ENCODE measurements around the gene SH3PXD2B.
"Not testable (repeated sequence)": the region's sequence is repeated elsewhere in the genome, so short reads cannot be mapped to it uniquely, and the experiment has no call there.

The SH3PXD2B gene

DNA sequence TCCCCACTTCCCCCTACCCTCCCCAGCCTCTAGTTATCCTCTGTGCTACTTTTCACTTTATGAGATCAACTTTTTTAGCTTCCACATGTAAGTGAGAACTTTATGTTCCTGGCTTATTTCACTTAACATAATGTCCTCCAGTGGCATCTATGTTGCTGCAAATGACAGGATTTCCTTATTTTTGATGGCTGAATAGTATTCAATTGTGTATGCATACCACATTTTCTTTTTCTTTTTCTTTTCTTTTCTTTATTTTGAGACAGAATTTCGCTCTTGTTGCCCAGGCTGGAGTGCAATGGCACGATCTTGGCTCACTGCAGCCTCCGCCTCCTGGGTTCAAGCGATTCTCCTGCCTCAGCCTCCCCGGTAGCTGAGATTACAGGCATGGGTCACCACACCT, 44.8 kb downstream of the SH3PXD2B start:
- peaks cover 23% of the 10 kb centered on the region for H3K79me2 ChIP-seq (ENCODE audit: control insufficient read depth, insufficient read depth, low read length, unreplicated experiment)
- H3K27ac ChIP-seq (ENCODE audit: low read depth, low read length): peak overlapping the region; percentile 96; the same call in 1 of the 2 replicates
- H3K4me3 ChIP-seq (ENCODE audit: low read depth, low read length); H3K27me3 ChIP-seq (ENCODE audit: insufficient read depth, low read length); H2AFZ ChIP-seq (ENCODE audit: low read length, unreplicated experiment): not testable (repeated sequence)
- peaks cover 17% of the 10 kb centered on the region for H3K36me3 ChIP-seq (ENCODE audit: insufficient read depth, low read length)
- peaks cover 62% of the 10 kb centered on the region for H3K4me1 ChIP-seq (ENCODE audit: control insufficient read depth, insufficient read depth, low read length, unreplicated experiment)

DNA sequence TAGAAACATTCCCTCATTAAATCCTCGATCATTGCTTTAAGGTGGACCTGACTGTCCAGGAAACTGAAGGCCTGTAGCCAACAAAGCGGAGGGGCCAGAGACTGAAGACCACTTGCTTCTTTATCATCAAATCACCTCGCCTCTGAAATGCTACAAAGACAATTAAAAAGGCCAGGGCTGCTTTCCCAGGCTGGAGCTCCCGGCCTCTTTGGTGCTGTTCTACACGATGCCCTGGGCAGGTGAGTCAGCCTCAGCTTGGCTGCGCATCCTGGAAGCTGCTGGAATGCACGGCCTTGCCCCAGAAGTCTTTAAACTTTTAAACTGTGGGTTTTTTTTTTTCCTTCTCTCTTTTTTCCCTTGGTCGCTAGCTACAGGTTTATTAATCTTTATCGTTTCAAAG, 46.5 kb downstream of the SH3PXD2B start:
- Histone ChIP-seq H3K27me3 (ENCODE audit: insufficient read depth, low read length) (no peaks in the 10 kb centered on the region), H3K4me1 (ENCODE audit: control insufficient read depth, insufficient read depth, low read length, unreplicated experiment) (peaks cover 57% of the 10 kb centered on the region), H3K79me2 (ENCODE audit: control insufficient read depth, insufficient read depth, low read length, unreplicated experiment) (peaks cover 19% of the 10 kb centered on the region), H3K27ac (ENCODE audit: low read depth, low read length) (peak overlapping the region; percentile 74), H3K36me3 (ENCODE audit: insufficient read depth, low read length) (peaks cover 25% of the 10 kb centered on the region), H3K4me3 (ENCODE audit: low read depth, low read length) (no peak overlapping the region), H2AFZ (ENCODE audit: low read length, unreplicated experiment) (no peak overlapping the region)

DNA sequence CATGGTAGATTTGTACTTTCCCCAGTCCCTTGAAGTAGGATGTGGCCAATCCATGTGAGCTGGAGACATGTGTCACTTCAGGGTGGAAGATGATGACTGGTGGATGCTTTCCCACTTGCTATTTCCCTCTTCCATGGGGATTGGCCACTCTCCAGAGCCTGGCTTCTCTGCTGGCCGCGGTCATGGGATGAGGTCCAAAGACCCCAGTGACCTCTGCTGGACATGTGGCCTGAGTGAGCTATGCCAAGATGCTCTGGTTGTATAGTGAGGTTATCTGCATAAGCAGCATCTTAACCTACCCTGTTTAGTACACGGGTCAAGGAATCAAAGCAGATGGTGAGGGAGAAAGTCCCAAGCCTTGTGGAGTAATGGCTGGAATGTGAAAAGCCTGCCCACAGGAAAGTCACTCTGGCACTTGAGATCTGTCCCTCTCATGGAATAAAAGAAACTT, 47.1 kb downstream of the SH3PXD2B start:
- H3K27me3 ChIP-seq (ENCODE audit: insufficient read depth, low read length): no peaks in the 10 kb centered on the region
- peaks cover 28% of the 10 kb centered on the region for H3K36me3 ChIP-seq (ENCODE audit: insufficient read depth, low read length)
- peak overlapping the region; percentile 74 for H3K27ac ChIP-seq (ENCODE audit: low read depth, low read length)

DNA sequence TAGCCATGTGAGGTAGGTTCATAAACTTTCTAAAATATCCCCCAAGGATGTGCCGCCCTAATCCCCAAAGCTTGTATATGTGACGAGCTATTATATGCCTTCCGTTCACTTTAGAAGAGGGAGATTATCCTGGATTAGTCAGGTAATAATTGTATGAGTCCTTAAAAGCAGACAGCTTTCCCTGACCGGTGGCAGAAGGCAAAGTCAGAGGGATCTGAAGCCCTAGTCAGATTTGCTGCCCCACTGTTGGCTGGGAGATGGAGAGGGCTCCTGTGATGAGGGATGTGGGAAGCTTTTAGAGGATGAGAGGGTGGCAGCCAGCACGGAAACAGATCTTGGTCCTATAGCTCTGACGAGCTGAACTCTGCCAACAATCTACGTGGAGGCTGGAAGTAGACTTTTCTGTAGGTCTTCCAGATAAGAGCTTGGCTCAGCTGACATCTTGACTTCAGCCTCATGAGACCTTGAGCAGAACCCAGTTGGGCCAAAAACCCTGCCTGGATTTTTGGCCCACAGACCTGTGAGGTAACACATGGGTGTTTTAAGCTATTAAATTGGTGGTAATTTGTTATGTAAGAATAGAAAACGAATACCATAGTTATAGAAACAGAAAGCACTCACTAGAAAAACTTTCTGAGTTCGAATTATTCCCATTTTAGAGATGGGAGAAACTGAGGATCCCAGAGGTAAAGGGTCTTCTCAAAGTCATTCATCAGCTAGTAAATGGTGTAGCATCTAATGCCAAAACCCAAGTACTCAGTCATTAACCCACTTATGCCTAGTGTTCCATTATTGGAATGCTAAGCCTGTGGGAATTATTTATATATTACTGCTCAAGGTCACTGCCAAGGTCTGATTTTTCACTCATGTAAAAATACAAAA, 48.9 kb downstream of the SH3PXD2B start:
- H2AFZ ChIP-seq (ENCODE audit: low read length, unreplicated experiment): no peak overlapping the region
- H3K79me2 ChIP-seq (ENCODE audit: control insufficient read depth, insufficient read depth, low read length, unreplicated experiment): peaks cover 14% of the 10 kb centered on the region
- no peaks in the 10 kb centered on the region for H3K27me3 ChIP-seq (ENCODE audit: insufficient read depth, low read length)
- peaks cover 40% of the 10 kb centered on the region for H3K4me1 ChIP-seq (ENCODE audit: control insufficient read depth, insufficient read depth, low read length, unreplicated experiment)
- H3K4me3 ChIP-seq (ENCODE audit: low read depth, low read length): no peak overlapping the region
- H3K36me3 ChIP-seq (ENCODE audit: insufficient read depth, low read length): peaks cover 28% of the 10 kb centered on the region
- no peak overlapping the region for H3K27ac ChIP-seq (ENCODE audit: low read depth, low read length)

More for the DNA sequence above, 47.1 kb downstream of the SH3PXD2B start:
- no peak overlapping the region for H2AFZ ChIP-seq (ENCODE audit: low read length, unreplicated experiment)
- H3K79me2 ChIP-seq (ENCODE audit: control insufficient read depth, insufficient read depth, low read length, unreplicated experiment): peaks cover 16% of the 10 kb centered on the region
- no peak overlapping the region for H3K4me3 ChIP-seq (ENCODE audit: low read depth, low read length)
- peaks cover 54% of the 10 kb centered on the region for H3K4me1 ChIP-seq (ENCODE audit: control insufficient read depth, insufficient read depth, low read length, unreplicated experiment)

DNA sequence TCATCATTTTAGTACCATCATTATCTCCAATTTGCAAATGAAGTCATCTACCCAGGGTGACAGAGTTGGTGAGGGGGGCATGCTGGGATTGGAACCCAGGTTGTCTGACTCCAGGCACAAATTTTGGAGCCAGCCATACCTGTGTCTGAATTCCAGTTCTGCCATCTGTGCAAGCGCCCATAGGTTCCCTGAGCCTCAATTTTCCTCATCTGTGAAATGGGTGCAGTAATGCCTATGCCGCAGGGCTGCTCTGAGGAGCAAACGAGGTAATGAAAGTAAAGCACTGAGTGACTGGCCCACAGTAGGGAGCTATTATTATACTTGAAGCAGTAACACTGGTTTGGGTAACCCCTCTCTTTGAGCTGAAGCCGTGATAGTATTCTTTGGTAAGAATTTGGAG, 49.6 kb downstream of the SH3PXD2B start:
- Histone ChIP-seq H3K36me3 (ENCODE audit: insufficient read depth, low read length) (peaks cover 28% of the 10 kb centered on the region), H3K27ac (ENCODE audit: low read depth, low read length) (no peak overlapping the region)

DNA sequence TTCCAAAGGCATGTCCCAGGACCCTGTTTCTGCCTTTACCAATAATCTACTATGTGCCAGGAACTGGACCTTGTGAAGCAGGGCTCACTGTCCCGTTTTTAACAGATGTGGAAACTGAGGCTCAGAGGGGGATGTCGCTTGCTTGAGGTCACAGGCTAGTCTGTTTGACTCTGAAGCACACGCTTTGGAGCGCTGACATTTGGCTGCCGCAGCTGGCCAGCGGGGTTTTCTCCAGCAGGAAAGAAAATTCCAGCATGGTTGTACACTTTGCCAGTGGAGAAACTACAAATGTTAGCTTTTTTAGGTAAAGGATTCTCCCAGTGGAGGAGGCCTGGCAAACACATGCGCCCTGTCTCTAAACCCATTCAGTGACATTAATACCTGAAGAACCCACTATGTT, 50.5 kb downstream of the SH3PXD2B start:
- no peak overlapping the region for H3K4me3 ChIP-seq (ENCODE audit: low read depth, low read length)
- H3K27me3 ChIP-seq (ENCODE audit: insufficient read depth, low read length): no peaks in the 10 kb centered on the region
- H3K27ac ChIP-seq (ENCODE audit: low read depth, low read length): peak overlapping the region; percentile 70
- H3K36me3 ChIP-seq (ENCODE audit: insufficient read depth, low read length): peaks cover 30% of the 10 kb centered on the region
- H2AFZ ChIP-seq (ENCODE audit: low read length, unreplicated experiment): no peak overlapping the region
- H3K79me2 ChIP-seq (ENCODE audit: control insufficient read depth, insufficient read depth, low read length, unreplicated experiment): peaks cover 14% of the 10 kb centered on the region
- H3K4me1 ChIP-seq (ENCODE audit: control insufficient read depth, insufficient read depth, low read length, unreplicated experiment): peaks cover 42% of the 10 kb centered on the region

More for the DNA sequence above, 49.6 kb downstream of the SH3PXD2B start:
- no peak overlapping the region for H2AFZ ChIP-seq (ENCODE audit: low read length, unreplicated experiment)
- no peaks in the 10 kb centered on the region for H3K27me3 ChIP-seq (ENCODE audit: insufficient read depth, low read length)
- H3K79me2 ChIP-seq (ENCODE audit: control insufficient read depth, insufficient read depth, low read length, unreplicated experiment): peaks cover 14% of the 10 kb centered on the region
- peaks cover 41% of the 10 kb centered on the region for H3K4me1 ChIP-seq (ENCODE audit: control insufficient read depth, insufficient read depth, low read length, unreplicated experiment)
- no peak overlapping the region for H3K4me3 ChIP-seq (ENCODE audit: low read depth, low read length)

DNA sequence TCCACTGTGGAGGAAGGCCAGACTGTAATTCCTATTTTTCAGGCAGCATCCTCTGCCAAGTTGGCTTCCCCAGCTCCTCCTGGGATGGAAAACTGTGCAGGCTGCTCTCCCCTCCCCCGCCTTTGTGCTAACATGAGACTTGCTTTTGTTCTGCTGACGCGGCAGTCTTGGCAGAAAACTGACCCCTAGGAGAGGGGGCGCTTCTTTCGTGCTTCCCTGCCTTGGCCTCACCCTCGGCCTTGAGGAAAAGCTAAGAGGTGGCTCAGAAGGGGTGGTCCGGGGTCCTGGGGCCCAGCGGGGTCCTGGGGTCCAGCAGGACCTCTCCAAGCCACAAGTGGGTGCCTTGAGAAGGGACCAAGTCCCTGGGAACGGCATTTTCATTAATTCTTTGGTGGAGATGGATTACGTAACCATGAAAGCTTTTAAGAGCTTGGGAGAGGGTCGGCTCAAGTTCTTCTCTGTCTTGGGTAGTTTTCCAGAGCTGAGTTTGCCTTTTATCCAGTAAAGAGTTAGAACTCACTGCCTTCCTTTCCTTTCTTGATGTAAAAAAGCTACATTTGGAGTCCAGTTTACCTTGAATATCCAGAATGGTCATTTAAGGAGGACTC, 51.0 kb downstream of the SH3PXD2B start:
- H3K27me3 ChIP-seq (ENCODE audit: insufficient read depth, low read length): no peaks in the 10 kb centered on the region
- H3K4me3 ChIP-seq (ENCODE audit: low read depth, low read length): no peak overlapping the region
- peaks cover 32% of the 10 kb centered on the region for H3K36me3 ChIP-seq (ENCODE audit: insufficient read depth, low read length)
- peak overlapping the region; percentile 70 for H3K27ac ChIP-seq (ENCODE audit: low read depth, low read length)
- no peak overlapping the region for H2AFZ ChIP-seq (ENCODE audit: low read length, unreplicated experiment)
- H3K4me1 ChIP-seq (ENCODE audit: control insufficient read depth, insufficient read depth, low read length, unreplicated experiment): peaks cover 41% of the 10 kb centered on the region
- H3K79me2 ChIP-seq (ENCODE audit: control insufficient read depth, insufficient read depth, low read length, unreplicated experiment): peaks cover 16% of the 10 kb centered on the region

DNA sequence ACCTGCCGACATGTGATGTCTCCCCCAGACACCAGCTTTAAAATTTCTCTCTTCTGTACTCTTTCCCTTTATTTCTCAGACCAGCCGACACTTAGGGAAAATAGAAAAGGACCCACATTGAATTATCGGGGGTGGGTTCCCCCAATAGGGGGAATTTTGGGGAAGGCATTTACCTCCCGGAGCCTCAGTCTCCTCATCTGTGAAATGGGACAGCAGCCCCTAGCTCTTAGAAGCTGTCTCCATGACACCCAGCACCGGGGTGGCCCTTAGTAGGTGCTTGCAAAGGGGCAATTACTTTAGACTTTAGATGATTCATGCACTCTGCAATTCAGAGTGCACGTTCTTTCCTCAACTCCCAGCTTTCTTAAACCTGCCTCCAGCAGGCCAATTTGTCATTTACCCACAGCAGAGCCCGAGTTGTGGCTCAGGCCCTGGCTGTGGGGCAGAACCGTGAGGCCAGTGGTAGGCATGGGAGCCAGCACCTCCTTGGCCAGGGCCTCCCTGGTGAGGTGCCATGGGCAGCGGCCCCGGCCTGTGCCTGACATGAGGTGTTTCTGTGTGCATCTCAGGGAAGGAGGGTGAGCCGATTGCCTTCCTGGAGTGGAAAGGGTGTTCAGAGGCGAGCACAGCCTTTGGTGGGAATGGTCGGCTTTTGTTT, 51.7 kb downstream of the SH3PXD2B start:
- peak overlapping the region; percentile 70; the same call in 1 of the 2 replicates for H3K27ac ChIP-seq (ENCODE audit: low read depth, low read length)
- H3K79me2 ChIP-seq (ENCODE audit: control insufficient read depth, insufficient read depth, low read length, unreplicated experiment): peaks cover 16% of the 10 kb centered on the region
- H3K36me3 ChIP-seq (ENCODE audit: insufficient read depth, low read length): peaks cover 32% of the 10 kb centered on the region
- H3K27me3 ChIP-seq (ENCODE audit: insufficient read depth, low read length): no peaks in the 10 kb centered on the region
- H3K4me1 ChIP-seq (ENCODE audit: control insufficient read depth, insufficient read depth, low read length, unreplicated experiment): peaks cover 35% of the 10 kb centered on the region
- H2AFZ ChIP-seq (ENCODE audit: low read length, unreplicated experiment): no peak overlapping the region
- H3K4me3 ChIP-seq (ENCODE audit: low read depth, low read length): no peak overlapping the region

DNA sequence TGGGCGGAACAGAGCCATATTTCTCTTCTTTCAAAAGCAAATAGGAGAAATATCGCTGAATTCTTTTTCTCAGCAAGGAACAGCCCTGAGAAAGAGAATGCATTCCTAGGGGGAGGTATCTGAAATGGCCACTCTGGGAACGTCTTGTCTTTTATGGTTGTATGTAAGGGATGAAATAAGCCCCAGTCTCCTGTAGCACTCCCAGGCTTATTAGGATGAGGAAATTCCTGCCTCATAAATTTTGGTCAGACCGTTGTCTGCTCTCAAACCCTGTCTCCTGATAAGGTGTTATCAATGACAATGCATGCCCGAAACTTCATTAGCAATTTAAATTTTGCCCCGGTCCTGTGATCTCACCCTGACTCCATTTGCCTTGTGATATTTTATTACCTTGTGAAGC, 52.3 kb downstream of the SH3PXD2B start:
- H3K4me3 ChIP-seq (ENCODE audit: low read depth, low read length); H2AFZ ChIP-seq (ENCODE audit: low read length, unreplicated experiment); H3K27me3 ChIP-seq (ENCODE audit: insufficient read depth, low read length); H3K27ac ChIP-seq (ENCODE audit: low read depth, low read length): not testable (repeated sequence)
- peaks cover 28% of the 10 kb centered on the region for H3K4me1 ChIP-seq (ENCODE audit: control insufficient read depth, insufficient read depth, low read length, unreplicated experiment)
- H3K79me2 ChIP-seq (ENCODE audit: control insufficient read depth, insufficient read depth, low read length, unreplicated experiment): peaks cover 12% of the 10 kb centered on the region
- peaks cover 32% of the 10 kb centered on the region for H3K36me3 ChIP-seq (ENCODE audit: insufficient read depth, low read length)

DNA sequence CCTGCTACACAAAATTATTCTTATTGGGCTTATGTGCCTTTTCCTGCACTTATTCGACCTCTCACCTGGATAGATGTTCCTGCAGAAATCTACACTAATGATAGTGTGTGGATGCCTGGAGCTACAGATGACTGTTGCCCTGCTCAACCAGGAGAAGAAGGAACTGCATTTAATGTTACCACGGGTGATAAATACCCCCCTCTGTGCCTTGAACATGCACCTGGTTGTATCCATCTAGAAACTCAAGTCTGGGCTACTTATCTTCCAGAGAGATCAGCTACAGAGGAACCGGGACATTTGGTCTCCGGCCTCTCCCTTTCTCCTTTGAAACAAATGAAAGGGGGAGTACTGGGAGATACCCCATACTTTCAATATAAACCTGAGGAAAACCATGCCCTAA, 54.5 kb downstream of the SH3PXD2B start:
- H2AFZ ChIP-seq (ENCODE audit: low read length, unreplicated experiment): no peak overlapping the region
- peaks cover 2% of the 10 kb centered on the region for H3K79me2 ChIP-seq (ENCODE audit: control insufficient read depth, insufficient read depth, low read length, unreplicated experiment)
- H3K27me3 ChIP-seq (ENCODE audit: insufficient read depth, low read length): no peaks in the 10 kb centered on the region
- H3K4me3 ChIP-seq (ENCODE audit: low read depth, low read length): no peak overlapping the region
- no peak overlapping the region for H3K27ac ChIP-seq (ENCODE audit: low read depth, low read length)
- H3K4me1 ChIP-seq (ENCODE audit: control insufficient read depth, insufficient read depth, low read length, unreplicated experiment): peaks cover 32% of the 10 kb centered on the region
- H3K36me3 ChIP-seq (ENCODE audit: insufficient read depth, low read length): peaks cover 18% of the 10 kb centered on the region
